ENCODE data around the gene RALGAPA1.

DNA sequence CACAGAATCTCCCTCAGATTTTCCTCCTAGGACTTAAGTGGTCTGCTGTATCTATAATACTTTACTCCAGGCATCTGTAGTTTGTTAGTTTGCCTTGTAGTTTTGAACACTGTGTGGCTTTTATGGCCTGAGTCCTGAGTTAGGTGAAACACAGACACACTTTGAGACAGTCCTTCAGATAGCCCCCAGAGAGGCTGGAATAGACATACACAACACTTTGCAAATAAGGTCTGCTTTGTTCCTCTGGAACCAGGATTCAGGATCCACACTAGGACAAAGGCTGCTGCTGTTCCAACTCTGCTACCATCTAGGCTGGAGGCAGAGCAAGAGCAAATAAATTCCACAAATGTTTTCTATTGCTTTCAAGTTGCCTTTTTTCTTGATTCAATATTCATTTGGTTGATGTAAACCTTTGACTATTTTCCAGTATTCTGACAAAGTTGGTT is 316.5 kb downstream of the RALGAPA1 start:
- TF ChIP-seq, protein P1, sequence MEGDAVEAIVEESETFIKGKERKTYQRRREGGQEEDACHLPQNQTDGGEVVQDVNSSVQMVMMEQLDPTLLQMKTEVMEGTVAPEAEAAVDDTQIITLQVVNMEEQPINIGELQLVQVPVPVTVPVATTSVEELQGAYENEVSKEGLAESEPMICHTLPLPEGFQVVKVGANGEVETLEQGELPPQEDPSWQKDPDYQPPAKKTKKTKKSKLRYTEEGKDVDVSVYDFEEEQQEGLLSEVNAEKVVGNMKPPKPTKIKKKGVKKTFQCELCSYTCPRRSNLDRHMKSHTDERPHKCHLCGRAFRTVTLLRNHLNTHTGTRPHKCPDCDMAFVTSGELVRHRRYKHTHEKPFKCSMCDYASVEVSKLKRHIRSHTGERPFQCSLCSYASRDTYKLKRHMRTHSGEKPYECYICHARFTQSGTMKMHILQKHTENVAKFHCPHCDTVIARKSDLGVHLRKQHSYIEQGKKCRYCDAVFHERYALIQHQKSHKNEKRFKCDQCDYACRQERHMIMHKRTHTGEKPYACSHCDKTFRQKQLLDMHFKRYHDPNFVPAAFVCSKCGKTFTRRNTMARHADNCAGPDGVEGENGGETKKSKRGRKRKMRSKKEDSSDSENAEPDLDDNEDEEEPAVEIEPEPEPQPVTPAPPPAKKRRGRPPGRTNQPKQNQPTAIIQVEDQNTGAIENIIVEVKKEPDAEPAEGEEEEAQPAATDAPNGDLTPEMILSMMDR (IDR thresholded peaks at IDR 0.05): no peak
- TF ChIP-seq EP300 (IDR thresholded peaks at IDR 0.05): no peak
- no peak for TF ChIP-seq POLR2A (IDR thresholded peaks at IDR 0.05)
